DMS53 treated with DMSO at 0.1 percent for 48 hours (cell line): ENCODE results near the gene CAPN5.

Experiments
- DNase-seq: peaks from one replicate; lab custom pipeline; 2025; ENCODE audit not compliant: unreplicated experiment; lab: John Stamatoyannopoulos, UW

Gene CAPN5

GRCh38 chr11:77165066-77165465 lies 98.3 kb downstream of the CAPN5 start:
- no peak for DNase-seq

GRCh38 chr11:77166021-77166420 lies 99.2 kb downstream of the CAPN5 start:
- DNase-seq, result no peak

- no peak for DNase-seq
These were observed 100.4 kb downstream of the CAPN5 start for GRCh38 chr11:77167111-77167626.

GRCh38 chr11:77167791-77168190 lies 101.0 kb downstream of the CAPN5 start:
- no peak for DNase-seq

- no peak for DNase-seq
These were observed 103.3 kb downstream of the CAPN5 start for GRCh38 chr11:77170107-77170506.

GRCh38 chr11:77171254-77171653 lies 104.5 kb downstream of the CAPN5 start:
- no peak for DNase-seq

- no peak for DNase-seq
These were observed 105.3 kb downstream of the CAPN5 start for GRCh38 chr11:77171885-77172665.

- no peak for DNase-seq
These were observed 105.9 kb downstream of the CAPN5 start for GRCh38 chr11:77172666-77172982.

- no peak for DNase-seq
These were observed 106.7 kb downstream of the CAPN5 start for GRCh38 chr11:77173494-77173893.

GRCh38 chr11:77174559-77174958 lies 107.8 kb downstream of the CAPN5 start:
- no peak for DNase-seq

- no peak for DNase-seq
These were observed 108.5 kb downstream of the CAPN5 start for GRCh38 chr11:77175021-77175842.
